ENCODE results near the gene YBX1.

- TF ChIP-seq EP300 (IDR thresholded peaks at IDR 0.05) (no peak), CTCF (IDR thresholded peaks at IDR 0.05) (no peak), POLR2A (IDR thresholded peaks at IDR 0.05) (no peak)
These were observed 50.0 kb downstream of the YBX1 start for GRCh38 chr1:42732126-42732680.

All from tibial nerve (tissue), 4 donors.